GM23338 (cell line): Measurements from ENCODE around the gene ESR1. TPM values are rescaled to one million over a fixed set of nuclear protein-coding genes. Genes with fewer than 3 reads are reported as not detected.

Experiments
- ATAC-seq: fragments of 200-7000 bp; cut with Tn5 transposase; 3 replicates; pipeline ENCODE4 v1.9.1; 2020
- DNase-seq: peaks from one replicate; pipeline ENCODE4 v3.0.0-alpha.2; 2015; ENCODE audit warnings: low spot score
- H2AFZ ChIP-seq: fragments of 200-600 bp; sonication (generic); 2 replicates; pipeline ENCODE4 v1.8.0; 2016; ENCODE audit warnings: antibody characterized with exemption, mild to moderate bottlenecking, moderate library complexity
- H3F3A ChIP-seq: fragments of 200-600 bp; sonication (generic); replicated peaks from 2 replicates; pipeline ENCODE4 v1.8.0; 2017; ENCODE audit warnings: antibody characterized with exemption, mixed run types, low read depth
- H3K27ac ChIP-seq: fragments of 200-600 bp; sonication (generic); 2 replicates; pipeline ENCODE4 v1.6.1; 2016; ENCODE audit warnings: low read depth
- H3K27me3 ChIP-seq: fragments of 200-600 bp; sonication (generic); 2 replicates; pipeline ENCODE4 v1.8.0; 2016; ENCODE audit warnings: mild to moderate bottlenecking, mixed run types, moderate library complexity; ENCODE audit not compliant: insufficient read depth
- H3K36me3 ChIP-seq: fragments of 200-600 bp; sonication (generic); 2 replicates; pipeline ENCODE4 v1.8.0; 2016; ENCODE audit warnings: mild to moderate bottlenecking; ENCODE audit not compliant: insufficient read depth
- H3K4me1 ChIP-seq: fragments of 200-600 bp; sonication (generic); 2 replicates; pipeline ENCODE4 v1.8.0; 2016; ENCODE audit warnings: mild to moderate bottlenecking, moderate library complexity; ENCODE audit not compliant: insufficient read depth
- H3K4me2 ChIP-seq: fragments of 200-600 bp; sonication (generic); 2 replicates; pipeline ENCODE4 v1.7.1; 2017; ENCODE audit warnings: mixed run types
- H3K4me3 ChIP-seq: fragments of 200-600 bp; sonication (generic); 2 replicates; pipeline ENCODE4 v1.6.1; 2016; ENCODE audit warnings: mixed run types
- H3K79me2 ChIP-seq: fragments of 200-600 bp; sonication (generic); replicated peaks from 2 replicates; pipeline ENCODE4 v1.8.0; 2017; ENCODE audit warnings: mild to moderate bottlenecking; ENCODE audit not compliant: insufficient read depth
- H3K9me2 ChIP-seq: fragments of 200-600 bp; sonication (generic); 2 replicates; pipeline ENCODE4 v1.8.0; 2017; ENCODE audit not compliant: insufficient read depth
- H4K20me1 ChIP-seq: fragments of 200-600 bp; sonication (generic); replicated peaks from 2 replicates; pipeline ENCODE4 v1.8.0; 2017; ENCODE audit warnings: mild to moderate bottlenecking; ENCODE audit not compliant: insufficient read depth
- H3K27ac Mint-ChIP-seq: 2 replicates; pipeline ENCODE4 v1.8.0; 2020; ENCODE audit warnings: inconsistent platforms, mild to moderate bottlenecking, moderate library complexity, mixed read lengths
- H3K27me3 Mint-ChIP-seq: 3 replicates; pipeline ENCODE4 v1.8.0; 2022; ENCODE audit warnings: low read depth, mild to moderate bottlenecking, moderate library complexity, mixed read lengths, inconsistent platforms; ENCODE audit not compliant: insufficient read depth, poor library complexity
- H3K36me3 Mint-ChIP-seq: 3 replicates; pipeline ENCODE4 v1.8.0; 2021; ENCODE audit warnings: low read depth, mild to moderate bottlenecking, inconsistent platforms, moderate library complexity, mixed read lengths
- H3K4me1 Mint-ChIP-seq: 3 replicates; pipeline ENCODE4 v1.8.0; 2020; ENCODE audit warnings: mild to moderate bottlenecking, inconsistent platforms, mixed read lengths
- H3K4me3 Mint-ChIP-seq: 3 replicates; pipeline ENCODE4 v1.8.0; 2021; ENCODE audit warnings: moderate library complexity, mild to moderate bottlenecking, inconsistent platforms, mixed read lengths
- H3K9me3 Mint-ChIP-seq: 3 replicates; pipeline ENCODE4 v1.8.0; 2020; ENCODE audit warnings: moderate library complexity, mild to moderate bottlenecking, inconsistent platforms, mixed read lengths
- CREB1 ChIP-seq: fragments of 250-450 bp; sonication (Bioruptor Pico); IDR thresholded peaks from 2 replicates; pipeline ENCODE4 v1.5.0; 2020; ENCODE audit warnings: low read depth, mild to moderate bottlenecking, moderate library complexity
- EZH2 ChIP-seq: fragments of 200-600 bp; sonication (generic); IDR thresholded peaks from one replicate; pipeline ENCODE4 v1.8.0; 2017; ENCODE audit warnings: antibody characterized with exemption, mild to moderate bottlenecking, low read depth; ENCODE audit not compliant: unreplicated experiment
- EZH2phosphoT487 ChIP-seq: fragments of 200-600 bp; sonication (generic); IDR thresholded peaks from one replicate; pipeline ENCODE4 v1.8.1; 2018; ENCODE audit warnings: antibody characterized with exemption; ENCODE audit not compliant: unreplicated experiment
- ZNF114 ChIP-seq: fragments of 250-450 bp; sonication (Bioruptor Pico); IDR thresholded peaks from 2 replicates; pipeline ENCODE4 v1.5.0; 2020; ENCODE audit warnings: mild to moderate bottlenecking, moderate library complexity
- ZNF331 ChIP-seq: fragments of 250-450 bp; sonication (Bioruptor Pico); IDR thresholded peaks from 2 replicates; pipeline ENCODE4 v1.5.0; 2020; ENCODE audit warnings: low read depth, mild to moderate bottlenecking, moderate library complexity
- polyA plus RNA-seq: library from polyadenylated mRNA; unstranded; fragments of >200 nt; fragmentation: Nextera tagmentation; extraction: Ambion mirVana; gene quantifications from 2 replicates; pipeline ENCODE4 v1.2.1, GENCODE V29; 2016
- total RNA-seq: library from RNA; depleted of rRNA; stranded (reverse); fragments of >200 nt; shearing (Covaris generic); gene quantifications from 2 replicates; pipeline ENCODE4 v1.2.3, GENCODE V29; 2014
- TF ChIP-seq, protein P1 (sequence below): fragments of 250-450 bp; sonication (Bioruptor Pico); IDR thresholded peaks from 2 replicates; pipeline ENCODE4 v1.5.0; 2020; ENCODE audit warnings: mild to moderate bottlenecking, moderate library complexity

ESR1 gene
- total and polyA plus RNA-seq, 2 experiments from 2014 or later: 0.94 TPM; not detected in 1

DNA sequence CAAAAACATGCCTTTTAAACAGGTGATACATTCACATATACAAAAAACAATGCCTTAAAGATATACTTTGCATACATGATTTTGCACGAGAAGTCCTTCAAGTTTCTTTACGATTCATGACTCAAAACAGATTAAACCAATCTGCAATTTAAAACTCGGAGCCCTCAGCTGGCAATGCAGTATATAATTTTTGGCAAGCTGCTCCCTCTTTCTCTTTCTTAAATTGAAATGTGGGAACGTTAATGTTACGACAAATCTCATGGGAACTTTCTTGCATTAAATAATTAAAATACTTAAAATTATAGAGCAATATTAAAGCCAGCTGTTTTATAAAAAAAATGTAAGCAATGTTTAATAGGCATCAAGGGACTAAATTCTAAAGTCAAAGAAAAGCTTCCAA lies 334.6 kb downstream of the ESR1 start:
- H2AFZ ChIP-seq: no peak overlapping the region
- no peaks in the 10 kb centered on the region for H3K9me2 ChIP-seq
- DNase-seq (no peak), ATAC-seq (no peak)
- no peak overlapping the region for H3K27ac ChIP-seq
- no peak overlapping the region for H3K4me2 ChIP-seq
- no peaks in the 10 kb centered on the region for H3K79me2 ChIP-seq
- Mint-ChIP-seq H3K4me1 (peaks cover 9% of the 10 kb centered on the region), H3K27me3 (no peaks in the 10 kb centered on the region), H3K4me3 (no peak overlapping the region), H3K9me3 (no peaks in the 10 kb centered on the region), H3K27ac (no peak overlapping the region), H3K36me3 (no peaks in the 10 kb centered on the region)
- no peaks in the 10 kb centered on the region for H3K4me1 ChIP-seq
- no peaks in the 10 kb centered on the region for H3K27me3 ChIP-seq
- H3F3A ChIP-seq: no peaks in the 10 kb centered on the region
- no peak overlapping the region for H3K4me3 ChIP-seq
- TF ChIP-seq ZNF114 (CRISPR knock-in tag) (no peak), EZH2phosphoT487 (no peak)
- H4K20me1 ChIP-seq: no peaks in the 10 kb centered on the region
- no peaks in the 10 kb centered on the region for H3K36me3 ChIP-seq

DNA sequence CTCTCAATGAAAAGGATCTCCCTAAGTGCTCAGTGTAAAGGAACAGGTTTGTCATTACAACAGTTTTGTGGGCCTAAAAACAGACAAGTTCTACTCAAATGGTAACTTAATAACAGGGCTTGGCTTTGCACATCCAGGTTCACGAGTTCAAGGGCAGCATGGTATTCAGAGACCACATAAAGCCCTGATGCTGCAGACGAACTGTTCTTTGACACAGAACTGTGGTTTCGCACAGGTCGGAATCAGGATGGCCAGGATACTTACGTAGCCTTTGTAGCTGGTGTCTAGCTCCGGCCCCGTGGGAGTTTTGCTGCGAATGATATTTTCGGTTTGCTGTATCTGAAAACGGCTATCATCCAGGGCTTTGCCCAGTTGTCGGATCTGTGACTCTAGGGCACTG lies 335.9 kb downstream of the ESR1 start:
- no peak overlapping the region for H3K4me3 ChIP-seq
- H3K27ac Mint-ChIP-seq: no peak overlapping the region
- H2AFZ ChIP-seq: no peak overlapping the region
- H3K36me3 Mint-ChIP-seq: no peaks in the 10 kb centered on the region
- no peaks in the 10 kb centered on the region for H3K4me1 ChIP-seq
- TF ChIP-seq, protein P1, sequence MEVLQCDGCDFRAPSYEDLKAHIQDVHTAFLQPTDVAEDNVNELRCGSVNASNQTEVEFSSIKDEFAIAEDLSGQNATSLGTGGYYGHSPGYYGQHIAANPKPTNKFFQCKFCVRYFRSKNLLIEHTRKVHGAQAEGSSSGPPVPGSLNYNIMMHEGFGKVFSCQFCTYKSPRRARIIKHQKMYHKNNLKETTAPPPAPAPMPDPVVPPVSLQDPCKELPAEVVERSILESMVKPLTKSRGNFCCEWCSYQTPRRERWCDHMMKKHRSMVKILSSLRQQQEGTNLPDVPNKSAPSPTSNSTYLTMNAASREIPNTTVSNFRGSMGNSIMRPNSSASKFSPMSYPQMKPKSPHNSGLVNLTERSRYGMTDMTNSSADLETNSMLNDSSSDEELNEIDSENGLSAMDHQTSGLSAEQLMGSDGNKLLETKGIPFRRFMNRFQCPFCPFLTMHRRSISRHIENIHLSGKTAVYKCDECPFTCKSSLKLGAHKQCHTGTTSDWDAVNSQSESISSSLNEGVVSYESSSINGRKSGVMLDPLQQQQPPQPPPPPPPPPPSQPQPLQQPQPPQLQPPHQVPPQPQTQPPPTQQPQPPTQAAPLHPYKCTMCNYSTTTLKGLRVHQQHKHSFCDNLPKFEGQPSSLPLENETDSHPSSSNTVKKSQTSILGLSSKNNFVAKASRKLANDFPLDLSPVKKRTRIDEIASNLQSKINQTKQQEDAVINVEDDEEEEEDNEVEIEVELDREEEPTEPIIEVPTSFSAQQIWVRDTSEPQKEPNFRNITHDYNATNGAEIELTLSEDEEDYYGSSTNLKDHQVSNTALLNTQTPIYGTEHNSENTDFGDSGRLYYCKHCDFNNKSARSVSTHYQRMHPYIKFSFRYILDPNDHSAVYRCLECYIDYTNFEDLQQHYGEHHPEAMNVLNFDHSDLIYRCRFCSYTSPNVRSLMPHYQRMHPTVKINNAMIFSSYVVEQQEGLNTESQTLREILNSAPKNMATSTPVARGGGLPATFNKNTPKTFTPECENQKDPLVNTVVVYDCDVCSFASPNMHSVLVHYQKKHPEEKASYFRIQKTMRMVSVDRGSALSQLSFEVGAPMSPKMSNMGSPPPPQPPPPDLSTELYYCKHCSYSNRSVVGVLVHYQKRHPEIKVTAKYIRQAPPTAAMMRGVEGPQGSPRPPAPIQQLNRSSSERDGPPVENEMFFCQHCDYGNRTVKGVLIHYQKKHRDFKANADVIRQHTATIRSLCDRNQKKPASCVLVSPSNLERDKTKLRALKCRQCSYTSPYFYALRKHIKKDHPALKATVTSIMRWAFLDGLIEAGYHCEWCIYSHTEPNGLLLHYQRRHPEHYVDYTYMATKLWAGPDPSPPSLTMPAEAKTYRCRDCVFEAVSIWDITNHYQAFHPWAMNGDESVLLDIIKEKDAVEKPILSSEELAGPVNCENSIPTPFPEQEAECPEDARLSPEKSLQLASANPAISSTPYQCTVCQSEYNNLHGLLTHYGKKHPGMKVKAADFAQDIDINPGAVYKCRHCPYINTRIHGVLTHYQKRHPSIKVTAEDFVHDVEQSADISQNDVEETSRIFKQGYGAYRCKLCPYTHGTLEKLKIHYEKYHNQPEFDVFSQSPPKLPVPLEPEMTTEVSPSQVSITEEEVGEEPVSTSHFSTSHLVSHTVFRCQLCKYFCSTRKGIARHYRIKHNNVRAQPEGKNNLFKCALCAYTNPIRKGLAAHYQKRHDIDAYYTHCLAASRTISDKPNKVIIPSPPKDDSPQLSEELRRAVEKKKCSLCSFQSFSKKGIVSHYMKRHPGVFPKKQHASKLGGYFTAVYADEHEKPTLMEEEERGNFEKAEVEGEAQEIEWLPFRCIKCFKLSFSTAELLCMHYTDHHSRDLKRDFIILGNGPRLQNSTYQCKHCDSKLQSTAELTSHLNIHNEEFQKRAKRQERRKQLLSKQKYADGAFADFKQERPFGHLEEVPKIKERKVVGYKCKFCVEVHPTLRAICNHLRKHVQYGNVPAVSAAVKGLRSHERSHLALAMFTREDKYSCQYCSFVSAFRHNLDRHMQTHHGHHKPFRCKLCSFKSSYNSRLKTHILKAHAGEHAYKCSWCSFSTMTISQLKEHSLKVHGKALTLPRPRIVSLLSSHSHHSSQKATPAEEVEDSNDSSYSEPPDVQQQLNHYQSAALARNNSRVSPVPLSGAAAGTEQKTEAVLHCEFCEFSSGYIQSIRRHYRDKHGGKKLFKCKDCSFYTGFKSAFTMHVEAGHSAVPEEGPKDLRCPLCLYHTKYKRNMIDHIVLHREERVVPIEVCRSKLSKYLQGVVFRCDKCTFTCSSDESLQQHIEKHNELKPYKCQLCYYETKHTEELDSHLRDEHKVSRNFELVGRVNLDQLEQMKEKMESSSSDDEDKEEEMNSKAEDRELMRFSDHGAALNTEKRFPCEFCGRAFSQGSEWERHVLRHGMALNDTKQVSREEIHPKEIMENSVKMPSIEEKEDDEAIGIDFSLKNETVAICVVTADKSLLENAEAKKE: no peak
- TF ChIP-seq ZNF331 (no peak), EZH2 (no peak), CREB1 (no peak)
- no peaks in the 10 kb centered on the region for H3F3A ChIP-seq
- peaks cover 10% of the 10 kb centered on the region for H3K4me1 Mint-ChIP-seq
- no peaks in the 10 kb centered on the region for H3K36me3 ChIP-seq
- no peaks in the 10 kb centered on the region for H3K9me2 ChIP-seq
- no peaks in the 10 kb centered on the region for H3K9me3 Mint-ChIP-seq
- no peaks in the 10 kb centered on the region for H4K20me1 ChIP-seq
- no peaks in the 10 kb centered on the region for H3K27me3 ChIP-seq
- no peak for ATAC-seq
- H3K27ac ChIP-seq: no peak overlapping the region
- peaks cover 2% of the 10 kb centered on the region for H3K27me3 Mint-ChIP-seq
- H3K4me3 Mint-ChIP-seq: no peak overlapping the region
- H3K4me2 ChIP-seq: no peak overlapping the region
- DNase-seq: no peak
- H3K79me2 ChIP-seq: no peaks in the 10 kb centered on the region
